Activated CD4-positive, alpha-beta T cell treated with anti-CD3 and anti-CD28 coated beads for 1 hour (primary cell): ENCODE measurements around the gene HSF2BP.
"Not testable (repeated sequence)": the region's sequence is repeated elsewhere in the genome, so short reads cannot be mapped to it uniquely, and the experiment has no call there.

Experiments
- DNase-seq: peaks from one replicate; pipeline ENCODE4 v3.0.0-alpha.2; 2020

HSF2BP gene

GRCh38 chr21:43616861-43617260 lies 42.4 kb downstream of the HSF2BP start:
- DNase-seq = not testable (repeated sequence)

- DNase-seq = no peak
Observed at GRCh38 chr21:43614839-43615238, 44.4 kb downstream of the HSF2BP start.

- no peak for DNase-seq
Observed at GRCh38 chr21:43613755-43614638, 45.3 kb downstream of the HSF2BP start.

- DNase-seq = no peak
Observed at GRCh38 chr21:43611598-43612369, 47.5 kb downstream of the HSF2BP start.

GRCh38 chr21:43609501-43610340 lies 49.6 kb downstream of the HSF2BP start:
- DNase-seq = no peak

- DNase-seq = no peak
Observed at GRCh38 chr21:43608664-43609063, 50.6 kb downstream of the HSF2BP start.

- no peak for DNase-seq
Observed at GRCh38 chr21:43608225-43608624, 51.1 kb downstream of the HSF2BP start.

GRCh38 chr21:43605320-43606215 lies 53.7 kb downstream of the HSF2BP start:
- no peak for DNase-seq

GRCh38 chr21:43604505-43605204 lies 54.6 kb downstream of the HSF2BP start:
- DNase-seq = no peak

GRCh38 chr21:43603641-43604504 lies 55.4 kb downstream of the HSF2BP start:
- no peak for DNase-seq

- DNase-seq = no peak
Observed at GRCh38 chr21:43603233-43603626, 56.1 kb downstream of the HSF2BP start.

GRCh38 chr21:43602266-43603232 lies 56.7 kb downstream of the HSF2BP start:
- no peak for DNase-seq

- no peak for DNase-seq
Observed at GRCh38 chr21:43600642-43601402, 58.5 kb downstream of the HSF2BP start.

GRCh38 chr21:43599728-43600127 lies 59.6 kb downstream of the HSF2BP start:
- no peak for DNase-seq

GRCh38 chr21:43598416-43599120 lies 60.7 kb downstream of the HSF2BP start:
- no peak for DNase-seq

- no peak for DNase-seq
Observed at GRCh38 chr21:43597540-43598250, 61.6 kb downstream of the HSF2BP start.

- DNase-seq = no peak
Observed at GRCh38 chr21:43597052-43597451, 62.2 kb downstream of the HSF2BP start.
